ENCODE measurements around the gene CIROP.

- TF ChIP-seq, protein P1, sequence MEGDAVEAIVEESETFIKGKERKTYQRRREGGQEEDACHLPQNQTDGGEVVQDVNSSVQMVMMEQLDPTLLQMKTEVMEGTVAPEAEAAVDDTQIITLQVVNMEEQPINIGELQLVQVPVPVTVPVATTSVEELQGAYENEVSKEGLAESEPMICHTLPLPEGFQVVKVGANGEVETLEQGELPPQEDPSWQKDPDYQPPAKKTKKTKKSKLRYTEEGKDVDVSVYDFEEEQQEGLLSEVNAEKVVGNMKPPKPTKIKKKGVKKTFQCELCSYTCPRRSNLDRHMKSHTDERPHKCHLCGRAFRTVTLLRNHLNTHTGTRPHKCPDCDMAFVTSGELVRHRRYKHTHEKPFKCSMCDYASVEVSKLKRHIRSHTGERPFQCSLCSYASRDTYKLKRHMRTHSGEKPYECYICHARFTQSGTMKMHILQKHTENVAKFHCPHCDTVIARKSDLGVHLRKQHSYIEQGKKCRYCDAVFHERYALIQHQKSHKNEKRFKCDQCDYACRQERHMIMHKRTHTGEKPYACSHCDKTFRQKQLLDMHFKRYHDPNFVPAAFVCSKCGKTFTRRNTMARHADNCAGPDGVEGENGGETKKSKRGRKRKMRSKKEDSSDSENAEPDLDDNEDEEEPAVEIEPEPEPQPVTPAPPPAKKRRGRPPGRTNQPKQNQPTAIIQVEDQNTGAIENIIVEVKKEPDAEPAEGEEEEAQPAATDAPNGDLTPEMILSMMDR (IDR thresholded peaks at IDR 0.05 in 8 of 11, conservative IDR thresholded peaks at IDR 0.05 in 3 of 11) = no peak
- no peak for TF ChIP-seq POLR2A (IDR thresholded peaks at IDR 0.05)
Observed at GRCh38 chr14:23063601-23064000, 41.2 kb downstream of the CIROP start.
